A549 (cell line): ENCODE measurements around the gene TRAPPC5. TPM values are rescaled to one million over a fixed set of nuclear protein-coding genes. Genes with fewer than 3 reads are reported as not detected.

Experiments used
- ATAC-seq, 2 experiments: fragments of 200-7000 bp in 1 of 2; fragments of >200 bp in 1 of 2; cut with Nextera tagmentation in 1 of 2; cut with Tn5 transposase in 1 of 2; 3 replicates each; pipeline versions ENCODE4 v1.8.0 to v1.9.1; 2018 to 2020; ENCODE audit warnings: mild to moderate bottlenecking in 1 of 2, moderate library complexity in 1 of 2
- CTCF ChIA-PET: fragments of 300-600 bp; sonication (Branson Sonifier 250); formaldehyde crosslinking; extraction: SDS; loops from one replicate; lab custom pipeline; 2021; ENCODE audit warnings: antibody characterized with exemption, inconsistent platforms; lab: Yijun Ruan, JAX
- POLR2A ChIA-PET: fragments of 350-600 bp; formaldehyde crosslinking; extraction: SDS; loops from one replicate; lab custom pipeline; 2021; ENCODE audit warnings: antibody characterized with exemption, inconsistent platforms; lab: Yijun Ruan, JAX
- DNase-seq, 2 experiments: peaks; one replicate each; pipeline versions ENCODE4 v3.0.0 to v3.0.0-alpha.2; 2011 to 2016; ENCODE audit warnings: low read depth in 1 of 2, low spot score in 1 of 2
- FAIRE-seq: peaks from 2 replicates; lab custom pipeline; 2011; peaks lifted over from hg19 to GRCh38; lab: Jason Lieb, UNC
- H3K27ac ChIP-seq, 2 experiments: fragments of >200 bp; sonication (Bioruptor Twin); formaldehyde crosslinking; 3 replicates each; pipeline ENCODE4 v1.5.1; 2016 to 2017
- H3K4me1 ChIP-seq: fragments of >200 bp; sonication (Bioruptor Twin); formaldehyde crosslinking; 3 replicates; pipeline ENCODE4 v1.6.1; 2016
- H3K4me2 ChIP-seq: fragments of >200 bp; sonication (Bioruptor Twin); formaldehyde crosslinking; 3 replicates; pipeline ENCODE4 v1.6.1; 2016
- H3K4me3 ChIP-seq: fragments of >200 bp; sonication (Bioruptor Twin); formaldehyde crosslinking; 3 replicates; pipeline ENCODE4 v1.5.1; 2016
- H3K9me3 ChIP-seq: fragments of >200 bp; sonication (Bioruptor Twin); formaldehyde crosslinking; 3 replicates; pipeline ENCODE4 v1.6.1; 2016
- CBX2 ChIP-seq: fragments of 200-600 bp; sonication (generic); IDR thresholded peaks from 2 replicates; pipeline ENCODE4 v1.6.1; 2016; ENCODE audit warnings: low read depth, mild to moderate bottlenecking, borderline replicate concordance
- CEBPB ChIP-seq, 2 experiments: fragments of >200 bp in 1 of 2; sonication (Bioruptor Twin) in 1 of 2; formaldehyde crosslinking in 1 of 2; IDR thresholded peaks; 2 replicates each; pipeline ENCODE4 v1.6.1; 2012 to 2016
- EHMT2 ChIP-seq: fragments of 200-600 bp; sonication (generic); IDR thresholded peaks from 2 replicates; pipeline ENCODE4 v1.6.1; 2016; ENCODE audit warnings: antibody characterized with exemption, low read depth, mild to moderate bottlenecking, moderate library complexity
- ELK1 ChIP-seq: fragments of 150-350 bp; IDR thresholded peaks from 2 replicates; pipeline ENCODE4 v1.6.1; 2014; ENCODE audit warnings: low read depth, mild to moderate bottlenecking, low read length
- FOSB ChIP-seq: fragments of 250-450 bp; sonication (Bioruptor Pico); IDR thresholded peaks from 2 replicates; pipeline ENCODE4 v1.5.0; 2020; ENCODE audit warnings: mild to moderate bottlenecking, moderate library complexity
- HOXA7 ChIP-seq: fragments of 250-450 bp; sonication (Bioruptor Pico); IDR thresholded peaks from 2 replicates; pipeline ENCODE4 v1.5.0; 2020; ENCODE audit warnings: mild to moderate bottlenecking, moderate library complexity
- JUNB ChIP-seq: fragments of >200 bp; sonication (Bioruptor Twin); formaldehyde crosslinking; IDR thresholded peaks from 2 replicates; pipeline ENCODE4 v1.6.1; 2016
- MYC ChIP-seq: IDR thresholded peaks from 2 replicates; pipeline ENCODE4 v1.6.1; 2012; ENCODE audit warnings: mild to moderate bottlenecking, inconsistent platforms, low read length, improper control_type of control experiment, borderline replicate concordance
- NFE2L2 ChIP-seq: fragments of 150-350 bp; conservative IDR thresholded peaks from 2 replicates; pipeline ENCODE4 v1.6.1; 2014; ENCODE audit warnings: low read length
- NR3C1 ChIP-seq: fragments of >200 bp; sonication (Bioruptor Twin); formaldehyde crosslinking; IDR thresholded peaks from 3 replicates; pipeline ENCODE4 v1.6.1; 2017
- POLR2A ChIP-seq: IDR thresholded peaks from 2 replicates; pipeline ENCODE4 v1.6.1; 2012; ENCODE audit warnings: mild to moderate bottlenecking, low read length
- RARB ChIP-seq: fragments of 250-450 bp; sonication (Bioruptor Pico); IDR thresholded peaks from 2 replicates; pipeline ENCODE4 v1.8.0; 2021; ENCODE audit warnings: mild to moderate bottlenecking, moderate library complexity
- REST ChIP-seq: fragments of 200-600 bp; sonication (generic); IDR thresholded peaks from 2 replicates; pipeline ENCODE4 v1.6.1; 2016; ENCODE audit warnings: antibody characterized with exemption, mild to moderate bottlenecking, moderate library complexity
- TFCP2L1 ChIP-seq: fragments of 250-450 bp; sonication (Bioruptor Pico); IDR thresholded peaks from 2 replicates; pipeline ENCODE4 v1.5.0; 2021; ENCODE audit warnings: mild to moderate bottlenecking
- ZFP36 ChIP-seq: fragments of 450-650 bp; IDR thresholded peaks from 2 replicates; pipeline ENCODE4 v1.6.1; 2014; ENCODE audit warnings: borderline replicate concordance; ENCODE audit not compliant: partially characterized antibody
- ZNF302 ChIP-seq: fragments of 250-450 bp; sonication (Bioruptor Pico); IDR thresholded peaks from 2 replicates; pipeline ENCODE4 v1.9.0; 2021; ENCODE audit warnings: inconsistent platforms, mild to moderate bottlenecking, moderate library complexity
- WGBS: methylation state at CpG from one replicate; pipeline ENCODE4 v1.1.6; 2017; ENCODE audit errors: missing lambda C conversion rate; 5-methylcytosine and 5-hydroxymethylcytosine counted together
- polyA plus RNA-seq, 4 experiments: library from polyadenylated mRNA; depleted of rRNA in 3 of 4; stranded (reverse); fragments of >200 nt; fragmentation: RNase III in 1 of 4; extraction: RNeasy Plus Mini Kit Qiagen cat#74134 plus additional on column Dnase treatment in 1 of 4; gene quantifications; 2 replicates in 3 of 4; 3 replicates in 1 of 4; pipeline ENCODE4 v1.2.3, GENCODE V29; 2011 to 2017
- TF ChIP-seq, protein P1 (sequence below): fragments of 250-450 bp; sonication (Bioruptor Pico); IDR thresholded peaks from 2 replicates; pipeline ENCODE4 v1.5.0; 2020; ENCODE audit warnings: low read depth, mild to moderate bottlenecking, moderate library complexity
- TF ChIP-seq, protein P2 (sequence below): fragments of >200 bp; sonication (Bioruptor Twin); formaldehyde crosslinking; IDR thresholded peaks from 3 replicates; pipeline ENCODE4 v1.5.1; 2016

TRAPPC5 gene
- polyA plus RNA-seq, 2 of the 4 experiments (the other 2 are of a cell fraction), result 31.6 to 59.8 TPM

DNA sequence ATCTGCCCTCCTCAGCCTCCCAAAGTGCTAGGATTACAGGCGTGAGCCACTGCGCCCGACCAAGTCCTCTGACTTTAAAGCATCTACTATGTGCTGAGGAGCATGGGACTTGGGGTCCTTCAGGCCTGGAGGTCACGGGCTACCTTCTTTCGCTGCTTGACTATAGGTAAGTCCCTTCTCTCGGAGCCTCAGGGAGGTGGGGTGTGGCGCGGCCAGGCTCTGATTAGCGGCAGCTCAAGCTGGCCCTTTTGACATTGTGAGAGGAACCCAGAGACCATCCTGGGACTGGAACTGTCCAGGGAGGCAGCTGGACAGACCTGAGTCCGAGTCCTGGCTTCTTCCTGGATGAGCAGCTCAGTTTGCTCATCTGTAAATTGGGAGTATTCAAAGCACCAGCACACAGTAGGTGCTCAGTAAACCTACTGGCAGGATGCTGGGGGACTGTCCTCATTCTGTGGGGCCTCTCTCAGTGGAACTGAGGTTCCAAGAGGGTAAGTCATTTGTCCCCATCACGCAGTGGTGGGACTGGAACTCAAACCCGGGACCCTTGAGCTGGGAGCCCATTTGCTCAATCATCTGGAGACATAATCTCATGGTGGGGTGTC is 20.5 kb downstream of the TRAPPC5 start:
- FAIRE-seq (no peak), ATAC-seq (no peak), DNase-seq (no peak)
- ChIA-PET CTCF (no interaction called here), POLR2A (no interaction called here)
- TF ChIP-seq CEBPB (IDR thresholded peaks at IDR 0.05), result no peak
- no peak for TF ChIP-seq REST
- TF ChIP-seq TFCP2L1 (CRISPR knock-in tag), result no peak
- TF ChIP-seq HOXA7 (CRISPR knock-in tag), result no peak
- TF ChIP-seq CBX2, result no peak
- TF ChIP-seq FOSB, result no peak
- no peak for TF ChIP-seq ELK1
- no peak for TF ChIP-seq EHMT2
- no peak for TF ChIP-seq JUNB
- TF ChIP-seq, protein P1, sequence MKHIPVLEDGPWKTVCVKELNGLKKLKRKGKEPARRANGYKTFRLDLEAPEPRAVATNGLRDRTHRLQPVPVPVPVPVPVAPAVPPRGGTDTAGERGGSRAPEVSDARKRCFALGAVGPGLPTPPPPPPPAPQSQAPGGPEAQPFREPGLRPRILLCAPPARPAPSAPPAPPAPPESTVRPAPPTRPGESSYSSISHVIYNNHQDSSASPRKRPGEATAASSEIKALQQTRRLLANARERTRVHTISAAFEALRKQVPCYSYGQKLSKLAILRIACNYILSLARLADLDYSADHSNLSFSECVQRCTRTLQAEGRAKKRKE, result no peak
- no peak for TF ChIP-seq NR3C1
- TF ChIP-seq RARB (CRISPR knock-in tag), result no peak
- no peak for TF ChIP-seq NFE2L2
- TF ChIP-seq POLR2A, result no peak
- TF ChIP-seq ZNF302 (CRISPR knock-in tag), result no peak
- TF ChIP-seq, protein P2, sequence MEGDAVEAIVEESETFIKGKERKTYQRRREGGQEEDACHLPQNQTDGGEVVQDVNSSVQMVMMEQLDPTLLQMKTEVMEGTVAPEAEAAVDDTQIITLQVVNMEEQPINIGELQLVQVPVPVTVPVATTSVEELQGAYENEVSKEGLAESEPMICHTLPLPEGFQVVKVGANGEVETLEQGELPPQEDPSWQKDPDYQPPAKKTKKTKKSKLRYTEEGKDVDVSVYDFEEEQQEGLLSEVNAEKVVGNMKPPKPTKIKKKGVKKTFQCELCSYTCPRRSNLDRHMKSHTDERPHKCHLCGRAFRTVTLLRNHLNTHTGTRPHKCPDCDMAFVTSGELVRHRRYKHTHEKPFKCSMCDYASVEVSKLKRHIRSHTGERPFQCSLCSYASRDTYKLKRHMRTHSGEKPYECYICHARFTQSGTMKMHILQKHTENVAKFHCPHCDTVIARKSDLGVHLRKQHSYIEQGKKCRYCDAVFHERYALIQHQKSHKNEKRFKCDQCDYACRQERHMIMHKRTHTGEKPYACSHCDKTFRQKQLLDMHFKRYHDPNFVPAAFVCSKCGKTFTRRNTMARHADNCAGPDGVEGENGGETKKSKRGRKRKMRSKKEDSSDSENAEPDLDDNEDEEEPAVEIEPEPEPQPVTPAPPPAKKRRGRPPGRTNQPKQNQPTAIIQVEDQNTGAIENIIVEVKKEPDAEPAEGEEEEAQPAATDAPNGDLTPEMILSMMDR, result no peak
- H3K4me2 ChIP-seq, result no peak overlapping the region
- no peak overlapping the region for H3K4me3 ChIP-seq
- no peaks in the 10 kb centered on the region for H3K9me3 ChIP-seq
- H3K27ac ChIP-seq, result no peak overlapping the region
- no peaks in the 10 kb centered on the region for H3K4me1 ChIP-seq
- 100% methylated on average over 1 of the region's 12 CpGs for WGBS

DNA sequence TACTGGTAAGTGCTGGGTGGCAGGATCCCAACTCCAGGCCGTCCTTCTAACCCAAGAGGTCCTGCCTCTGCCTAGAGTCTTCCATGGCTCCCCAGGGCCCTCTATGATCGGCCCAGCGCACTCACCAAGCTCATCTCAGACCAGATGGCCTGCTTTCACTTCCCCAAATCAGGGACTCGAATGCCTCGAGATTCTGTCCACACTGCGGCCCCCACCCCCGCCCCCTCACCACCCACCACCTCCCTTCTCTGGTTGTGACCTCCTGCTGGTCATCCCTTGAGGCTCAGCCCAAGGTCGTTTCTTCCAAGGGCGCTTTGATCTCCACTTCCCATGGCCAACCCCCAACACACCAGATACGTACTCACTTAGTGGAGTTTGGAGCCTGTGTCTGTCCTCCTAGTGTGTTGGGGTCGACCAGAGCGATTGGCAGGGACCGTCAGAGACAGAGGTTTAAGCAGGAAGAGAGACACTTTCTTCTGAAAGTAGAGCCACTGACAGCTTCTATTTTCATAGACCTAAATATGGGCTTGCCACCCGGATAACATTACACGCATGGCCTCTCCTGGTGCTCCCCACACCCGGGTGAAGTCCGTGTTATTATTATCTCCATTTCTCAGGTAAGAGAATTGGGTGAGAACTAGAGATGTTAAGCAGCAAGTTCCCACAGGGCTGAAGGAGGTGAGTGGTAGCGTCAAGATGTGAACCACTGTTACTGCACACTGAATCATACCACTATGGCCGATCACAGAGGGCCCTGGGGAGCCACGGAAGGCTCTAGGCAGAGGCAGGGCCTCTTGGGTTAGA is 21.2 kb downstream of the TRAPPC5 start, which contains the start of gene FCER2:
Gene FCER2, minus strand, starts transcription at position 478 of the 804 bp plus-strand sequence. CDS start 2,371 bp downstream, outside the sequence.
- H3K4me1 ChIP-seq, result no peaks in the 10 kb centered on the region
- 34% methylated on average over 17 of the region's 20 CpGs for WGBS
- ChIA-PET POLR2A (no interaction called here), CTCF (no interaction called here)
- no peak within 1 kb of the TSS for H3K4me2 ChIP-seq
- TF ChIP-seq ZFP36, result peak; percentile 27
- no peak for TF ChIP-seq MYC
- FAIRE-seq (no peak), DNase-seq (no peak), ATAC-seq (no peak)
- no peak within 1 kb of the TSS for H3K4me3 ChIP-seq
- no peak within 1 kb of the TSS for H3K27ac ChIP-seq
- H3K9me3 ChIP-seq, result no peaks in the 10 kb centered on the region
